ENCODE results near the gene ZNF385B. TPM values are rescaled to one million over a fixed set of nuclear protein-coding genes. Genes with fewer than 3 reads are reported as not detected.

Gene ZNF385B
- total RNA-seq, 1 donor from 2014 or later = 0.35 TPM

DNA sequence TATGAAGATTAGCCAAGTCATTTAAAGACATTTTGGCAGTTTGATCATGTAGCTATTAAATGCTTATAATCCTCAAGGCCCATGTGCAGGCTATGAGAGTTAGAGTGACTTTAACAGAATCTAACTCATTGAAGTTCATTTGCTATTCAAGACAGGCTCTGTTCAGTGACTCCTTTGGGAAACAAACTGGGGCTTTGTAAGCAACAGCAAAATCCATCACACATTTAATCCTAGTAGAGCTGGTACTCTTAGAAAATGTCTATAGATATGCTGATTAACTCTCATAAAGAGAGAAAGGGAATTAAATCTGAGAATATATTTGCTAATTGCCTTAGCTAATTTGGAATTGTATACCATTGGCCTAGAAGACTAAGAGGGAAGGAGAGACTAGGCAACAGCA lies 414.0 kb downstream of the ZNF385B start:
- intact Hi-C loops (cut with DNase I) = loop anchor here (10.0 kb wide), 1 partner anchor 233 kb away; no protein-coding TSS in a partner anchor

DNA sequence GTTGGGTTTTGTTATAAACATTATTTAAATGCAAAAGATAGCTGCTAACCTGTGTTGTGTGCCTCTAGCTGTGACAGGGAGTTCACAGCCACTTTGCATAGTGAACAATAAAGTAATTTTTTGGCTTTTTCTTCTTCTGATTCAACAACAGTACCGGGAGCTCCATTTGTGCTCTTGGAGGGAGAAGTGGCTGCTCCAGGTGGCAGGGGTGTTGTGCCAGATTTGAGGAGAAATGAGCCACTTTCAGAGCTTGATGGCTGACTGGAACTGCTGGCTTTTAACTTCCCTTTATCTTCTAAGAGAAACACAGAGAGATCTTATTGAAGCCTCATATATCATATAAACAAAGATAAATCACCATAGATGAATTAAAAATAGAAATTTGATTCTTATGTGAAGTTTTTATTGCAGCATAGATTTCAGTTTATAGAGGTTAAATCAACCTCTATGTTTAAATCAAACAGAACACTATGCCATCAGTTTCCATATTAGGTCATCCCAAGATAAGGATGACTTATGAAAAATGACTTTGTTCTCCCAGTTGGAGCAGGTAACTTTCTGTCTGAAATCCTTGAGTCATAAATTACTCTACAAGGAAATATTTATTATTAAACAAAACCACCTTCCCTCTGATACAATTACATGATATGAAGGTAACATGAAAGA lies 414.8 kb downstream of the ZNF385B start:
- ATAC-seq = no peak
- no peak for DNase-seq (ENCODE audit: missing footprints)
- intact Hi-C loops (cut with DNase I) = loop anchor here (10.0 kb wide), 1 partner anchor 232 kb away; no protein-coding TSS in a partner anchor

More for the DNA sequence above, 414.0 kb downstream of the ZNF385B start:
- DNase-seq (ENCODE audit: missing footprints) (no peak), ATAC-seq (no peak)

DNA sequence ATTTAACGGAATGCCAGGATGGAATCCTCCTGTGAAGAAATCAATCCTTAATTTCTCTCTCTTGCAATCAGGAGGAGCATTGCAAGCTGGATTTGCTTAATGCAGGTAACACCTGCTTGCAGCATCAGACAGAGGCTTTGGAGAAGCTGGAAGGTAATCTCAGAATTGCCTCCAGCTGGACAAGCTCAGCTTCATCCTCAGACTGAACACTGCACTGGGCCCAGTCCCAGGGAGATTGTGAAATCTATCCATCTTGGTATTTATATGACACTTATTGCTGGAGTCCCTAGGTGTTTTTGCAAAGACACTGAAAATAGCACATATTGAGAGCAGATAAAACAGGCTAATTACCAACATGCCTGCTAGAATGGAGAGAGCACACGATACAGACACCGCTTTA lies 417.4 kb downstream of the ZNF385B start:
- ATAC-seq (peak; percentile 83), DNase-seq (ENCODE audit: missing footprints) (no peak)
- intact Hi-C loops (cut with DNase I) = loop anchor here (10.0 kb wide), 1 partner anchor 229 kb away; no protein-coding TSS in a partner anchor

DNA sequence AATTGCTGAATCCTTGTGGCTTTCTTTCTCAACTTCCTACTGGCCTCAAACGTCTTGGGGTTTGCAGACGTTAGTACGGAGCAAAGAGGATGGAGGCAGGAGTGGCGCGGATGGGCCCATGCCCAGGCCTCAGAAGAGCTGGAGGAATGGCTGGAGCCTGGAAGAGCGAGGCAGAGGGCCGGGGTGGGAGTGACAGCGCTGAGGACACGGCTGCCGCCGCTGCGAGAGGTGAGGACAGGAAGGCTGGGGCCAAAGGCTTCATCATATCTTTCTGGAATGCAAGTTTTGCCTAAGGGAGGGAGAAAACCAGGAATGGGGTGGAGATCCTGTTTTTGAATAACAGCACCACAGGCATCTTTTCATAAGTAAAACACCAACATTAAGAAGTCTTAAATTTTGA lies 418.2 kb downstream of the ZNF385B start:
- intact Hi-C loops (cut with DNase I) = loop anchor here (10.0 kb wide), 1 partner anchor 228 kb away; no protein-coding TSS in a partner anchor
- ATAC-seq = peak; percentile 94
- peak; percentile 84 for DNase-seq (ENCODE audit: missing footprints)

DNA sequence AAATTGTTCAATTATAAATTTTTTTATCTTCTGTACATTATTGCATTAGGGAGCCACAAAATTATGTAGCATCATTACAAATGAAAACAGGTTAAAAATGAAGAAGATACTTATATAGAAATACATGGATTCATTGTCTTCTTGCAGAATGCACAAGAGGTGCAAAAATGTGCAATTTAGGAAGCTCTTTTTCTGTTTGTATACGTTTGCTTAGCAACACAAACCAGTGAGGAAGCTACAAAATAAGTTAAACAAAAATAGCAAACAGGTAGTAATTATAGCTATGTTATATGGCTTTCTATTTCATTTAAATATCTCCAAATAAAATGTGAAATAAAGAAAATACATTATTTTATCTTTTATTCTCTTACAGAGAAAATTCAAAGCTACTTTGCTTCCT lies 419.2 kb downstream of the ZNF385B start:
- no peak for ATAC-seq
- intact Hi-C loops (cut with DNase I) = loop anchor here (10.0 kb wide), 1 partner anchor 227 kb away; no protein-coding TSS in a partner anchor
- no peak for DNase-seq (ENCODE audit: missing footprints)

DNA sequence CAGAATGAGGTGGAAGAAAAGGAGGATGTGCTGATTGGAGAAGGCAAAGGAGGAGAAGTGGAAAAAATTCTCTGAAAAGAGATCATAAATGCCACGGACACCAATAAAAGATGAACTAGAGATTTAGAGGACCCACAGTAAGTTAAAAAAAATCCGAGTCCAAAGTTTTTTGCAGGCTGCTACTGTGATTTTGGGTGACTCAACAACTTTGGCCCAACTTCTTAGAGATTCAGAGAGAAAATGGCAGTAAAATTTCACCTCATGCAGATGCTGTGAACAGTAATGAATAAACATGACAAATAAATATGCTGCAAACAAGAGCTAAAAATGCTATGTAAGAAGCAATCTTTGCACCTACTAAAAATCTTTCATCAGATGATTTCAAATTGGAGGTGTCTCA lies 419.9 kb downstream of the ZNF385B start:
- ATAC-seq = no peak
- DNase-seq (ENCODE audit: missing footprints) = no peak
- intact Hi-C loops (cut with DNase I) = loop anchor here (10.0 kb wide), 1 partner anchor 227 kb away; no protein-coding TSS in a partner anchor

DNA sequence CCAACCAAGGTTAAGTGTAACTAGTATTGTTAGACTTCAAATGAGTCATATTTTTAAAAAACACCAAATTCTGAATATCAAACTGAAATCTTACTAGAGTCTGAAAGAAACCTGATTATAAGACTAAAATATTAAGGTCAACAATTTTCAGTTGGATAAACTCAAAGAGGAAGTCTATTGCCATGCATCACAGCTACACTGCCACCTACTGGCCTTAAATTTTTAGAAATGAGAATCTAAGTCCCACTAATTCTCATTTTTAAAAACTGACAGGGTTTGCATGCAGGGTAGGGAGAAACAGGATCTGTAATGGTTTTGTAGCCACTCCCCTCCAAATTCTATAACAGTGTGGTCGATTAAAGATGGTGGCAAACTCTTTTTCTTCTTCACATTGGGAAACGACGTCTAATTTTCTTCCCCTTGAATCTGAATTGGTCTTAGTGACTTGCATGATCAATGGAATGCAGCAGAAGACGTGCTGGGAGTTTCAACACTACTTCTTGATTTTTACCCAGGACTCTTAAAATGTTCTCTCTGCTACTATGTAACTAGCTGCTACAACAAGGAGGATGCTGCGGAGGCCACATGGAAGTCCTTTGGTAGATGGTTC lies 420.7 kb downstream of the ZNF385B start:
- ATAC-seq = no peak
- no peak for DNase-seq (ENCODE audit: missing footprints)
- intact Hi-C loops (cut with DNase I) = loop anchor here (10.0 kb wide), 1 partner anchor 226 kb away; no protein-coding TSS in a partner anchor

DNA sequence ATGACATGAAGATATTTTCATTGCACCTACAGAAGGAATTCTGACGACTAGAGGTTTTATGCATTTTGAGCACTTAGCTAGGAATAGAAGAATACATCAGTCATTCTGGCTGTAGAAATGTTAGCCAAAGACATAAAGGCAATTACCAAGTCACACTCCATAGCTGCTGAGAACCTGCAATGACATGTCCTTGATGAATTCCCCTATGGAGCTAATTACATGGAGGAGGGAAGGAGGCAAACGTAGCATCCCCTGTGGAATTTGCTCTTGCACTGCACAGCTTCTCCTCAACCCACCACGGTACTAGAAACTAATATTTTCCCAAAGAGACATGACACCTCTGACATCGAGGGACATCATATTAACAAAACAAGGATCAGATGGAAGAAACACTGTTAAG lies 422.8 kb downstream of the ZNF385B start:
- intact Hi-C loops (cut with DNase I) = no loop called here
- ATAC-seq (no peak), DNase-seq (ENCODE audit: missing footprints) (no peak)

DNA sequence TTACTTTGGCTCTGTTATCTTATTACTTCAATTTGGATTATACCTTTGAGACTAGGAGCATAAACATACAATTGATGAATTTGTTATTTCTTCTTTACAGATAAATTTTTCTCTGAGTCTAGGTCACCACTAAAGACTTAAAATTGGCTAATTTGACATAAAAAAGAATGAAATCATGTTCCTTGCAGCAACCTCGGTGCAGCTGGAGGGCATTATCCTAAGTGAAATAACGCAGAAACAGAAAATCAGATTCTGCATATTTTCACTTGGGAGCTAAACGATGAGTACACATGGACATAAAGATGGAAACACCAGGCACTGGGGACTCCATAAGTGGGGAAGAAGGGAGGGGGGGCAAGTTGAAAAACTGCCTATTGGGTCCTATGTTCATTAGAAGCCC lies 424.0 kb downstream of the ZNF385B start:
- ATAC-seq = no peak
- intact Hi-C loops (cut with DNase I) = no loop called here
- DNase-seq (ENCODE audit: missing footprints) = no peak

DNA sequence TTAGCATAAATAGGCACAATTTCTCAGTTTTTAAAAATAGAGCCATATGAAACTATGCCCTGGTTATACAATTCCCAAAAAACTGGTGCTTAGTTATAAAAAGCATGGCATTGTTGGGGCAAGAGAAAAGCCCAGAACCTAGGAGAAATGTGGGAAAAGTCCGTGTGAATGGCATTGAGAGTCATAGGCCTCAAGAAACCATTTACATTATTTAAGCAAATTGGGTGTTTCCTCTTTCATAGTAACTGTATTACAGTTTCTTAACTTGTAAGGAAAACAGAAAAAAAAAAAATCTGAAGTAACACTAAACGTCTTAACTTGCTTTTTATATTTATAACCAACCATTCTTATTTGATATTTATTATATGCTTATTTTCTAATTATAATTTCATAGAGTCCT lies 425.8 kb downstream of the ZNF385B start:
- intact Hi-C loops (cut with DNase I) = no loop called here
- DNase-seq (ENCODE audit: missing footprints) (no peak), ATAC-seq (no peak)

DNA sequence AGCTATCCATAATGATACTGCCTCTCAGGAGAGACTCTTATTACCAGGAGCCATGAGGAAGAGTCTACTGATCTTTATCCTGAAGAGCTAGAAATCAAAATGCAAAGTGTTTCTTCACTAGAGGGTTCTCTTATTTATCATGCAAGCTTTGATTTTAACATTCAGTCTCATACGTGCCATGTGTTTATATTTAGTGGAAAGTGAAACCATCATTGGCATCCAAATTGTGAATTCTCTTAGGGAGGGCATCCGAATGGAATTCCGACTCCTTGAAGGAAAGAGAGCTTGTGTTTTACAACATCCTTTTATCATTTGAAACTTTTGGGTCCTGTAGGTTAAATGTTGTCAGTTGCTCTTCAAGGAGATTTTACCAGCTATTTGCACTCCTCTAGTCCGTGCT lies 426.4 kb downstream of the ZNF385B start:
- intact Hi-C loops (cut with DNase I) = no loop called here
- no peak for DNase-seq (ENCODE audit: missing footprints)
- no peak for ATAC-seq

DNA sequence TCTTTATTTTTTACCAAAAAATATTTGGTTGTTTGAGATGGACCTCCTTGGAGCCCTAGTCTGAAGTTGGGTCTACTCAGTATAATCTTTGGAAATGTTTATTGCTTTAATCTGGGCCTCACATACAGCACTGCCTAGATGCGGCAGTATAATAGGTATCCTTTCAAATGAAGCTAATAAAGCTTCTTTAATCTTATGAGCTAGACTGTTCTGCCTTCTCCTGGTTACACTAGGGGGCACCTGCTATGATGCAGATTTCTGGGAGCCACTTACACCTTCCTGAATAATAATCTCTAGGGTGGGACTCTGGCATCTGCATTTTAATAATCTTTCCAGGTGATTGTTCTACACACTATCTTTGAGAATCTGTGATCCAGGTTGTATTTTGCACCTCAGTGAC lies 427.1 kb downstream of the ZNF385B start:
- no peak for DNase-seq (ENCODE audit: missing footprints)
- intact Hi-C loops (cut with DNase I) = no loop called here
- no peak for ATAC-seq

DNA sequence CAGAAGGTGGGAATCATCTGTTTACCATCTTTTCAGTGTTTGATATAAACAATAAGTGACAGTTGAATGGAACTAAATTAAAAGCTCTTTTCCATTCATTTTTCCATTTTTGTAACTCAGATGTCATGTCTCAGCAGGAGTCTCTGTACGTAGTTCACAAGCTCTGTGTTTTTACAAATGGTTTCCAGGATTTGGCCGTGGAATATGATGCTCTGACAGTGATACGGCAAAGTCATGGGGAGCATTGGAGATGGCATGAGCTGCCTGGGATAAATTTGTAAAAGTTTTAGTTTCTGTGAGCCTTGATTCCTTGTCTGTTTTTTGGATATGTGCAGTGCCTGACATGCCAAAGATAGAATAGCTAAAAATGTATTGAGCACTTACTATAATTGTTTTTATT lies 428.7 kb downstream of the ZNF385B start:
- ATAC-seq (no peak), DNase-seq (ENCODE audit: missing footprints) (no peak)
- intact Hi-C loops (cut with DNase I) = no loop called here

DNA sequence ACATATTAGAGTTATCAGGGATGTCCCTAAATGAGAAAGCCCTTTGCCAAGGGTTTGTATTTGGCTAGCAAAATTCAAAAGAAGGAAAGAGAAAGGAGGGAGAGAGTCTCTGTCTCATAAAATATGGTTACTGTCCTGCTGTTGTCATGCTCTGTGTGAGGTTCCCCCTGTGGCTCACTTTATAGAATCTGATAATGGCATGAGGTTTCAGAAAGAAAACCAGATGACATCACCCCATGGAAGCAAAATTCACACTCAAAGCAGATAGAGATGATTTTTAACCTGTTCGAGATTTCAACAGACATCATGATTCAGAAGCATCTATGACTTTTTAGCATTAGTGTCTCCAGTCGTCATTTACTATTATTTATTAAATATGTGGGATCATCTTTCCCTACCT lies 431.8 kb downstream of the ZNF385B start:
- intact Hi-C loops (cut with DNase I) = loop anchor here (10.0 kb wide), 1 partner anchor 145 kb away; no protein-coding TSS in a partner anchor
- DNase-seq (ENCODE audit: missing footprints) (no peak), ATAC-seq (no peak)

DNA sequence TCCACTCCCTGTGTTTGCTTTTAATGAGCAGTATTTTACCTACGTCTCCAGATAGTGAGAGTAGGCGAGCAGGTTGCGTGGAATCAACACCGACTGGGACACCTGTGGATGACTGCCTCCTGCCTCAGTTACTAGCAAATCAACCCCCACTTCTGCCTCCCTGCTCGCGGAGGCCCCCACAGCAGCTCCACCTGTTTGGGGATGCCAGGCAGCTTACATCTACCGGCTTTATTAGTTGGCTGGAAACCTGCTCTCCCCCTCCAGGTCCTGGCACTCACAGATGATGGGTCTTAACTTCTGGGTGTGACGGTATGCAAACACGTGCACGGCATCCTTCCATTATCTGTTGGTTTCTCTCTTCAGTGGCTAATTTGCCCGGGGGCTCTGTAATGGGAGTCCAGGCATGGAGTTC lies 432.3 kb downstream of the ZNF385B start:
- DNase-seq (ENCODE audit: missing footprints) (peak; percentile 40), ATAC-seq (no peak)
- intact Hi-C loops (cut with DNase I) = loop anchor here (10.0 kb wide), 1 partner anchor 146 kb away; no protein-coding TSS in a partner anchor

DNA sequence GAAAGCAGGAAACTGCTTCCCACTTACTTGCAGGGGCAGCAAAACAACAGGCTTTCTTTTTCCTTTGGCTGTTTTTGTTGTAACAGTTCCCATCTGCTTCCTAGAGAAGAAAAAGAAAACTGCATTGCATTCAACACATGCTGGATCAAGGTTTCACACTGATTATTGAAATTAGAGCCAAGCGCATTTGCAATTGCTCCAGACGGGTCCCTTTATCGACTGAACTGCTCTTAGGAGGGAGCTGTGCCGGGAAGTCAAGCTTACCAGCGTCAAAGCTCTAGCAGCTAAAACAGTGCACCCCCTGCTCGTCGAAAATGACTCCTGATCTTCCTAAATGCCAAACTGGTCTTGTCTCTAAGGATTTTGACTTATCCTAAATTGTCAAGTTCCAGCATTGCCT lies 432.8 kb downstream of the ZNF385B start:
- intact Hi-C loops (cut with DNase I) = loop anchor here (10.0 kb wide), 1 partner anchor 146 kb away; no protein-coding TSS in a partner anchor
- DNase-seq (ENCODE audit: missing footprints) (no peak), ATAC-seq (peak; percentile 84)

DNA sequence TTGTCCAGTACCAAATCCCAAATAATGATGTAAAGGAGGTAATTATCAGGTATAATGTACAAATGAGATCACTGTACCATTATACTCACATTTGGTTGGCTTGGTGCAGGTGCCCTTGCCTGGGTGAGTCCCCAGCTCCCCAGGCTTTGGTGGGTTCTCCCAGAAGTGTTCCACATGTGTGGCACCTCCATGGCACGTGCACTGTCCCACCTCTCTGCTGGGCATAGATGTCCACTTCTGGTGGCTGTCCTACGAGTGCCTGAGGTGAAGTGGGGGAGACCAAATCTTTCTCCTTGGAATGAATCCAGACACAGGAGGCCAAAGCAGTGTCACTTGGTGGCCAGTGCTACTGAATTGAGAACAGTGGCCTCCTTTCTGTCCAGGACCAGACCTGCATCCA lies 434.3 kb downstream of the ZNF385B start:
- DNase-seq (ENCODE audit: missing footprints) (no peak), ATAC-seq (no peak)
- intact Hi-C loops (cut with DNase I) = loop anchor here (10.0 kb wide), 1 partner anchor 148 kb away; no protein-coding TSS in a partner anchor

DNA sequence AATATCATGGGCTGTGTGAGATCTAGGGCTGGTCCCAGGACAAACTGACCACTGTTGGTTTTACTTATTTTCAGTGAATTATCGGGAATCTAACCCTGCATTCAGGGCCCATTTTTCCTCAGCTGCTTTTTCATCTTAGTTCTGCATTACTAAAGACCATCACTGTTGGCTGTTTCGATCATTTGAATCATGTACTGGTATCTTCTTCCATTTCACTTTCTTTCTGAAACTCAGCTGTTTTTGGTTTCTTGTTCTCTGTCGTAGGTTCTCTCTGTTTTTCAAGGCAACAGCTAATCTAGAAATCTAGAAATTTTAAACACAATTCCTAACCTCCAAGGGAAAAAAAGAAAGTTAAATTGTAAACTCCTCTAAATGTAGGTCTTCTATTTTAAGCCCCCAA lies 436.8 kb downstream of the ZNF385B start:
- DNase-seq (ENCODE audit: missing footprints) (no peak), ATAC-seq (no peak)
- intact Hi-C loops (cut with DNase I) = loop anchor here (10.0 kb wide), 1 partner anchor 150 kb away; no protein-coding TSS in a partner anchor

DNA sequence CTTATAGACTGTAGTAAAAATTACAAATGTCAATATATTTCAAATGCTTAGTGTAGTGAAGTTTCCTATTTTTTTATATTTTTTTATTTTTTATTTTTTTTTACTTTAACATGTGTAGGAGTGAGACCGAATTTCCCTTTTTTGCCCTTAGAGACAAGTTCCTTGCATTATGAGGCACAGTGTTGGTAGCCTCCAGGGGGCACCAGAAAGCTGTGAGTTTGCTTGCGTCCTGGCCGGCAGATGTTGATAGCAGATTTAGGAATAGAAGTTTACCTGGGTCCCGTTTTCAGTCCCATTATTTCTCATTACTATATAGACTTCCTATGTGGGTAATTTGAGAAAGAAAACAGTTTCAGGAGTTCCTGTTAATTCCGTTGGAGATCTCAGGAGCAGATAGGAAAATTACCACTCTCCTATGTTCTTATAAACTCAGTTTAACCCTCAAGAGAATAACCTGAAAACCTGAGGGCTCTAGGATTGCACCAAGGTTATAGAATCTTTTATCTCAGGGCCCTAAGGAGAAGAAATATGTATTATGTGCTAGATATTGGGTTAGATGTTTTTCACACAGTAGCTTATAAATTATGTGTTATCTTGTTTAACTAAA lies 439.3 kb downstream of the ZNF385B start:
- DNase-seq (ENCODE audit: missing footprints) (peak; percentile 70), ATAC-seq (peak; percentile 72)
- intact Hi-C loops (cut with DNase I) = loop anchor here (1.0 to 10.0 kb wide), 2 partner anchors 153 to 329 kb away; no protein-coding TSS in a partner anchor
